K562 (cell line): Measurements from ENCODE around the gene GSS. TPM values are rescaled to one million over a fixed set of nuclear protein-coding genes. Genes with fewer than 3 reads are reported as not detected.

ENCODE experiments used
- CEBPG ChIP-seq, 3 experiments: fragments of 200-800 bp in 1 of 3; sonication (Bioruptor generic) in 1 of 3; sonication (generic) in 1 of 3; formaldehyde crosslinking in 1 of 3; IDR thresholded peaks in 2 of 3; conservative IDR thresholded peaks in 1 of 3; 2 replicates each; pipeline versions ENCODE4 v1.6.1 to v1.8.0; 2016 to 2022; ENCODE audit warnings: missing compliant biosample characterization in 2 of 3, missing genetic modification characterization in 2 of 3, mild to moderate bottlenecking in 1 of 3, missing genetic modification reagents in 1 of 3
- CREB1 ChIP-seq, 2 experiments: sonication (generic) in 1 of 2; formaldehyde crosslinking in 1 of 2; IDR thresholded peaks; 2 replicates each; pipeline versions ENCODE4 v1.6.1 to v1.8.0; 2012 to 2022; ENCODE audit warnings: inconsistent platforms in 1 of 2, mild to moderate bottlenecking in 1 of 2, missing genetic modification reagents in 1 of 2, moderate library complexity in 1 of 2
- DLX4 ChIP-seq: fragments of 250-450 bp; sonication (Bioruptor Pico); IDR thresholded peaks from 2 replicates; pipeline ENCODE4 v1.6.1; 2021; ENCODE audit warnings: mild to moderate bottlenecking
- DNMT1 ChIP-seq: fragments of 450-650 bp; IDR thresholded peaks from 2 replicates; pipeline ENCODE4 v1.6.1; 2016; ENCODE audit warnings: antibody characterized with exemption, mild to moderate bottlenecking
- HDAC6 ChIP-seq: IDR thresholded peaks from 2 replicates; pipeline ENCODE4 v1.6.1; 2012; ENCODE audit warnings: low read depth, mild to moderate bottlenecking, control low read depth, inconsistent platforms, low read length, moderate library complexity
- IRF9 ChIP-seq: fragments of 450-650 bp; IDR thresholded peaks from 2 replicates; pipeline ENCODE4 v1.6.1; 2016; ENCODE audit warnings: missing biosample characterization, missing genetic modification characterization
- MECOM ChIP-seq: fragments of 250-450 bp; sonication (Bioruptor Pico); IDR thresholded peaks from 2 replicates; pipeline ENCODE4 v1.8.0; 2022; ENCODE audit warnings: inconsistent platforms
- MLLT1 ChIP-seq, 2 experiments: fragments of 450-650 bp; IDR thresholded peaks; 2 replicates each; pipeline ENCODE4 v1.6.1; 2016
- NR2C1 ChIP-seq, 2 experiments: fragments of 450-650 bp; IDR thresholded peaks; 2 replicates each; pipeline ENCODE4 v1.6.1; 2017; ENCODE audit warnings: mild to moderate bottlenecking in 2 of 2, antibody characterized with exemption in 1 of 2, inconsistent platforms in 1 of 2, missing compliant biosample characterization in 1 of 2, missing genetic modification characterization in 1 of 2
- POLR2G ChIP-seq: fragments of 200-400 bp; formaldehyde crosslinking; IDR thresholded peaks from 2 replicates; pipeline ENCODE4 v1.6.1; 2017; ENCODE audit warnings: low read depth, mild to moderate bottlenecking, antibody characterized with exemption, low read length, moderate library complexity
- TCFL5 ChIP-seq: fragments of 250-450 bp; sonication (Bioruptor Pico); conservative IDR thresholded peaks from 2 replicates; pipeline ENCODE4 v1.6.1; 2021; ENCODE audit warnings: mild to moderate bottlenecking, moderate library complexity, matching md5 sums
- ZNF282 ChIP-seq: sonication (generic); formaldehyde crosslinking; IDR thresholded peaks from 2 replicates; pipeline ENCODE4 v1.8.1; 2023; ENCODE audit warnings: missing genetic modification reagents
- ZNF354B ChIP-seq: fragments of 250-450 bp; sonication (Bioruptor Pico); IDR thresholded peaks from 2 replicates; pipeline ENCODE4 v1.4.0; 2020
- ZNF436 ChIP-seq: fragments of 250-450, 450-650 bp; sonication (Bioruptor Pico); formaldehyde crosslinking; IDR thresholded peaks from 2 replicates; pipeline ENCODE4 v1.7.0; 2020; ENCODE audit warnings: mild to moderate bottlenecking
- polyA plus RNA-seq, 8 experiments: library from polyadenylated mRNA; depleted of rRNA in 4 of 8; stranded (reverse) in 5 of 8; unstranded in 3 of 8; fragments of >200 nt; fragmentation: Nextera tagmentation in 2 of 8; fragmentation: Illumina TruSeq in 1 of 8; extraction: Ambion mirVana in 2 of 8; extraction: Trizol in 1 of 8; gene quantifications; 2 replicates each; pipeline versions ENCODE4 v1.2.1 to v1.2.3, GENCODE V29; 2011 to 2014; ENCODE audit warnings: inconsistent platforms in 1 of 8, missing spikeins in 1 of 8
- total RNA-seq, 7 experiments: library from RNA; depleted of rRNA in 6 of 7; stranded (reverse); fragments of >200 nt in 6 of 7; fragmentation: Illumina TruSeq in 2 of 7; extraction: Trizol in 2 of 7; gene quantifications; 2 replicates each; pipeline versions ENCODE4 v1.2.1 to v1.2.3, GENCODE V29; 2011 to 2021; ENCODE audit warnings: low replicate concordance in 1 of 7
- TF ChIP-seq, protein P1 (sequence below), 2 experiments: IDR thresholded peaks in 1 of 2; conservative IDR thresholded peaks in 1 of 2; 2 replicates each; pipeline ENCODE4 v1.6.1; 2016; ENCODE audit warnings: low read depth in 2 of 2, mild to moderate bottlenecking in 1 of 2, missing compliant biosample characterization in 1 of 2, missing genetic modification characterization in 1 of 2, moderate library complexity in 1 of 2

Gene GSS
- total and polyA plus RNA-seq, 9 of the 15 experiments (the other 6 are each of a cell fraction or from before 2014, with no cell fraction given): 18.4 to 165 (median 89.4) TPM

DNA sequence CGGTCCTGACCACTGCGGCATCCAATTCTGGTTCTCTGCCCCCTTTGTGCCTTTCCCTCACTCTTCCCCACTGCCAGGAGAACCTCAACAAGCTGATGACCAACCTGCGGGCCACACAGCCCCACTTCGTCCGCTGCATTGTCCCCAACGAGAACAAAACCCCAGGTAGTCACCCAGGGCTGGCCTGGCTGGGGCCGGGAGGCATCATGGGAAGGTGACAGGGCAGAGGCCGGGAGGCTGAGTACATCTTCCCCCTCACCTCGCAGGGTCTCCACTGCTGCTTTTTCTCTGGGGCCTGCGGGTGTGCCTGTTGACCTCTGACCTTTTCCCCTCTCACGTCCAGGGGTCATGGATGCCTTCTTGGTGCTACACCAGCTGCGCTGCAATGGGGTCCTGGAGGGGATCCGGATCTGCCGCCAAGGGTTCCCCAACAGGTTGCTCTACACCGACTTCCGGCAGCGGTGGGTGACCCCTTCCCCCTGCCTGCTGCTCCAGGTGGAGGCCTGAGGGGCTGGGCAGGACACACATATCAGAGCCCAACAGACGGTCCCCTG, 35.1 kb upstream of the GSS start (continued):
- TF ChIP-seq POLR2G: peak; percentile 51
- no peak for TF ChIP-seq DNMT1
- TF ChIP-seq ZNF436 (CRISPR knock-in tag): no peak
- no peak for TF ChIP-seq IRF9 (tag)
- no peak for TF ChIP-seq ZNF282
- TF ChIP-seq CREB1 (IDR thresholded peaks at IDR 0.05): no peak
- TF ChIP-seq CREB1 (CRISPR knock-in tag; IDR thresholded peaks at IDR 0.05): no peak
- no peak for TF ChIP-seq ZNF354B (CRISPR knock-in tag)
- TF ChIP-seq TCFL5 (CRISPR knock-in tag): no peak
- TF ChIP-seq, protein P1, sequence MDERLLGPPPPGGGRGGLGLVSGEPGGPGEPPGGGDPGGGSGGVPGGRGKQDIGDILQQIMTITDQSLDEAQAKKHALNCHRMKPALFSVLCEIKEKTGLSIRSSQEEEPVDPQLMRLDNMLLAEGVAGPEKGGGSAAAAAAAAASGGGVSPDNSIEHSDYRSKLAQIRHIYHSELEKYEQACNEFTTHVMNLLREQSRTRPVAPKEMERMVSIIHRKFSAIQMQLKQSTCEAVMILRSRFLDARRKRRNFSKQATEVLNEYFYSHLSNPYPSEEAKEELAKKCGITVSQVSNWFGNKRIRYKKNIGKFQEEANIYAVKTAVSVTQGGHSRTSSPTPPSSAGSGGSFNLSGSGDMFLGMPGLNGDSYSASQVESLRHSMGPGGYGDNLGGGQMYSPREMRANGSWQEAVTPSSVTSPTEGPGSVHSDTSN (CRISPR knock-in tag; IDR thresholded peaks at IDR 0.05; ENCODE audit: low read depth): no peak
- TF ChIP-seq, protein P1 (tag; conservative IDR thresholded peaks at IDR 0.05; ENCODE audit: low read depth): no peak
- TF ChIP-seq DLX4: no peak
- peak; percentile 60 for TF ChIP-seq NR2C1 (IDR thresholded peaks at IDR 0.05)
- peak; percentile 66 for TF ChIP-seq NR2C1 (tag; IDR thresholded peaks at IDR 0.05)
- TF ChIP-seq MLLT1 (IDR thresholded peaks at IDR 0.05): no peak
- no peak for TF ChIP-seq MECOM (CRISPR knock-in tag)
- TF ChIP-seq CEBPG (CRISPR knock-in tag; IDR thresholded peaks at IDR 0.05): no peak
- no peak for TF ChIP-seq CEBPG (tag; conservative IDR thresholded peaks at IDR 0.05 in 1 of 2, IDR thresholded peaks at IDR 0.05 in 1 of 2)
- TF ChIP-seq HDAC6: no peak
